GM12878 (cell line): ENCODE data around the gene TTC39C. TPM values are rescaled to one million over a fixed set of nuclear protein-coding genes. Genes with fewer than 3 reads are reported as not detected.

ENCODE experiments used
- BCL11A ChIP-seq: IDR thresholded peaks from 2 replicates; pipeline ENCODE4 v1.6.1; 2011; ENCODE audit warnings: low read depth, low read length
- CHD4 ChIP-seq: fragments of 200-600 bp; sonication (generic); IDR thresholded peaks from 2 replicates; pipeline ENCODE4 v1.6.1; 2016; ENCODE audit warnings: mild to moderate bottlenecking
- EZH2 ChIP-seq: IDR thresholded peaks from 2 replicates; pipeline ENCODE4 v1.6.1; 2012; ENCODE audit warnings: low read depth, mild to moderate bottlenecking, control low read depth, inconsistent platforms, low read length, borderline replicate concordance; ENCODE audit not compliant: control insufficient read depth
- GATAD2B ChIP-seq: fragments of 450-650 bp; conservative IDR thresholded peaks from 2 replicates; pipeline ENCODE4 v1.6.1; 2017; ENCODE audit warnings: low read depth, mild to moderate bottlenecking, moderate library complexity
- JUNB ChIP-seq: IDR thresholded peaks from 2 replicates; pipeline ENCODE4 v1.6.1; 2016; ENCODE audit warnings: antibody characterized with exemption, mild to moderate bottlenecking
- MEF2A ChIP-seq: IDR thresholded peaks from 2 replicates; pipeline ENCODE4 v1.6.1; 2011; ENCODE audit warnings: low read depth, mild to moderate bottlenecking, low read length, moderate library complexity; ENCODE audit not compliant: insufficient read depth
- MTA2 ChIP-seq: fragments of 450-650 bp; IDR thresholded peaks from 2 replicates; pipeline ENCODE4 v1.6.1; 2016; ENCODE audit warnings: low read depth, mild to moderate bottlenecking, moderate library complexity
- NFIC ChIP-seq: IDR thresholded peaks from 2 replicates; pipeline ENCODE4 v1.6.1; 2012; ENCODE audit warnings: low read depth, mild to moderate bottlenecking, inconsistent platforms, low read length, moderate library complexity
- NR2C2 ChIP-seq: IDR thresholded peaks from 2 replicates; pipeline ENCODE4 v1.6.1; 2011; ENCODE audit warnings: borderline replicate concordance, low read depth; ENCODE audit not compliant: control insufficient read depth, insufficient read length
- PAX5 ChIP-seq: IDR thresholded peaks from 2 replicates; pipeline ENCODE4 v1.6.1; 2011; ENCODE audit warnings: low read depth, low read length, borderline replicate concordance
- POLR2AphosphoS5 ChIP-seq: IDR thresholded peaks from 2 replicates; pipeline ENCODE4 v1.6.1; 2011; ENCODE audit warnings: mild to moderate bottlenecking, low read length, inconsistent platforms
- RAD21 ChIP-seq: IDR thresholded peaks from 2 replicates; pipeline ENCODE4 v1.6.1; 2011; ENCODE audit warnings: mild to moderate bottlenecking, low read depth, low read length, moderate library complexity; ENCODE audit not compliant: insufficient read depth
- TARDBP ChIP-seq: IDR thresholded peaks from 2 replicates; pipeline ENCODE4 v1.6.1; 2016; ENCODE audit warnings: borderline replicate concordance
- TCF3 ChIP-seq: IDR thresholded peaks from 2 replicates; pipeline ENCODE4 v1.6.1; 2012; ENCODE audit warnings: low read depth, mild to moderate bottlenecking, low read length, borderline replicate concordance; ENCODE audit not compliant: insufficient read depth
- ZNF24 ChIP-seq: fragments of 450-650 bp; IDR thresholded peaks from 2 replicates; pipeline ENCODE4 v1.6.1; 2017; ENCODE audit warnings: antibody characterized with exemption, mild to moderate bottlenecking
- ZSCAN29 ChIP-seq: fragments of 450-650 bp; IDR thresholded peaks from 2 replicates; pipeline ENCODE4 v1.6.1; 2017; ENCODE audit warnings: mild to moderate bottlenecking, moderate library complexity
- polyA plus RNA-seq, 11 experiments: library from polyadenylated mRNA; depleted of rRNA in 4 of 11; unstranded in 6 of 11; stranded (reverse) in 5 of 11; fragments of >200 nt; fragmentation: Nextera tagmentation in 4 of 11; fragmentation: Illumina TruSeq in 1 of 11; extraction: Ambion mirVana in 4 of 11; extraction: Trizol in 1 of 11; gene quantifications; 1 replicate in 1 of 11; 2 replicates in 10 of 11; pipeline versions ENCODE4 v1.2.1 to v1.2.3, GENCODE V29; 2011 to 2016; ENCODE audit warnings: inconsistent platforms in 2 of 11, missing spikeins in 2 of 11, low read depth in 1 of 11
- total RNA-seq, 4 experiments: library from RNA; depleted of rRNA in 3 of 4; stranded (reverse); fragments of >200 nt in 3 of 4; fragmentation: Illumina TruSeq in 1 of 4; extraction: Trizol in 1 of 4; gene quantifications; 2 replicates each; pipeline versions ENCODE4 v1.2.1 to v1.2.3, GENCODE V29; 2013 to 2021
- TF ChIP-seq, protein P1 (sequence below): IDR thresholded peaks from 2 replicates; pipeline ENCODE4 v1.6.1; 2012; ENCODE audit warnings: low read depth, low read length, improper control_type of control experiment
- TF ChIP-seq, protein P2 (sequence below): fragments of 450-650 bp; IDR thresholded peaks from 2 replicates; pipeline ENCODE4 v1.6.1; 2017; ENCODE audit warnings: antibody characterized with exemption, mild to moderate bottlenecking, moderate library complexity
- TF ChIP-seq, protein P3 (sequence below): IDR thresholded peaks from 2 replicates; pipeline ENCODE4 v1.6.1; 2011; ENCODE audit warnings: low read depth, mild to moderate bottlenecking, low read length, moderate library complexity, borderline replicate concordance; ENCODE audit errors: extremely low read depth
- TF ChIP-seq, protein P4 (sequence below): fragments of 450-650 bp; IDR thresholded peaks from 2 replicates; pipeline ENCODE4 v1.6.1; 2016; ENCODE audit warnings: mild to moderate bottlenecking
- TF ChIP-seq, protein P5 (sequence below): fragments of 450-650 bp; IDR thresholded peaks from 2 replicates; pipeline ENCODE4 v1.6.1; 2017; ENCODE audit warnings: mild to moderate bottlenecking
- TF ChIP-seq, protein P6 (sequence below): fragments of 450-650 bp; IDR thresholded peaks from 2 replicates; pipeline ENCODE4 v1.6.1; 2017; ENCODE audit warnings: borderline replicate concordance

TTC39C gene
- total and polyA plus RNA-seq, 10 of the 15 experiments (the other 5 are each of a cell fraction or from before 2014, with no cell fraction given) = 21.1 to 91.0 (median 64.8) TPM

DNA sequence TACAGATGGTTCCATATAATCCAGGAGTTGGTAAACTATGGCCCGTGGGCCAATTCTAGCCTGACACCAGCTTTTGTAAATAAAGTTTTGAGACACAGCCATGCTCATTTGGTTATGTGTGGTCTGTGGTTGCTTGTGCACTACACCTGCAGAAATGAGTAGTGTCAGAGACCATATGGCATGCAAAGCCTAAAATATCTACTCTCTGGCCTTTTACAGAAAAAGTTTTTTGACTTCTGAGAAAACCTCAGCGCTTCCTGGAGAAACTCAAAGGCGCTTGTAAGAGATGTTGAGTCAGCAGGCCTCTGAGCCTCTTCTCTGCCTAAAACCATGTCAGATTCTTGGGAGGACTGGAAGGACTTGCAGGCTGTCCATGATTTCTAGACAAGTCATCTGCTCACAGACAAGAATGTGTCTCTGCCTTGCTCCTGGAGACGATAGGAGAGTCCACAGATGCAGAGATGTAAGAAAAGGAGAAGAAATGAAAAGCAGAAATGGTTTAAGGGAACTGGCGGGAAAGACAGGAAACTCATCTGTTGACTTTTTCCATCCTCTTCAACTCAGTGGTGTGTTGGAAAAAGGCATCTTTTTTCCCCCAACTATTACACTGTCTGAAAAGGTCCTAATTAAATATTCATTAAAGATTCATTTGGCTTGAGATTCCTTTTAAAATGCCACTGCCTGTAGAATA lies 5.2 kb downstream of the TTC39C start (continued):
- TF ChIP-seq EZH2 = 0 out of 2 replicates have a peak, but pooled peaks have one; percentile 83
- TF ChIP-seq, protein P1, sequence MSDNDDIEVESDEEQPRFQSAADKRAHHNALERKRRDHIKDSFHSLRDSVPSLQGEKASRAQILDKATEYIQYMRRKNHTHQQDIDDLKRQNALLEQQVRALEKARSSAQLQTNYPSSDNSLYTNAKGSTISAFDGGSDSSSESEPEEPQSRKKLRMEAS = no peak; the same call in 1 of the 2 replicates
- TF ChIP-seq, protein P2, sequence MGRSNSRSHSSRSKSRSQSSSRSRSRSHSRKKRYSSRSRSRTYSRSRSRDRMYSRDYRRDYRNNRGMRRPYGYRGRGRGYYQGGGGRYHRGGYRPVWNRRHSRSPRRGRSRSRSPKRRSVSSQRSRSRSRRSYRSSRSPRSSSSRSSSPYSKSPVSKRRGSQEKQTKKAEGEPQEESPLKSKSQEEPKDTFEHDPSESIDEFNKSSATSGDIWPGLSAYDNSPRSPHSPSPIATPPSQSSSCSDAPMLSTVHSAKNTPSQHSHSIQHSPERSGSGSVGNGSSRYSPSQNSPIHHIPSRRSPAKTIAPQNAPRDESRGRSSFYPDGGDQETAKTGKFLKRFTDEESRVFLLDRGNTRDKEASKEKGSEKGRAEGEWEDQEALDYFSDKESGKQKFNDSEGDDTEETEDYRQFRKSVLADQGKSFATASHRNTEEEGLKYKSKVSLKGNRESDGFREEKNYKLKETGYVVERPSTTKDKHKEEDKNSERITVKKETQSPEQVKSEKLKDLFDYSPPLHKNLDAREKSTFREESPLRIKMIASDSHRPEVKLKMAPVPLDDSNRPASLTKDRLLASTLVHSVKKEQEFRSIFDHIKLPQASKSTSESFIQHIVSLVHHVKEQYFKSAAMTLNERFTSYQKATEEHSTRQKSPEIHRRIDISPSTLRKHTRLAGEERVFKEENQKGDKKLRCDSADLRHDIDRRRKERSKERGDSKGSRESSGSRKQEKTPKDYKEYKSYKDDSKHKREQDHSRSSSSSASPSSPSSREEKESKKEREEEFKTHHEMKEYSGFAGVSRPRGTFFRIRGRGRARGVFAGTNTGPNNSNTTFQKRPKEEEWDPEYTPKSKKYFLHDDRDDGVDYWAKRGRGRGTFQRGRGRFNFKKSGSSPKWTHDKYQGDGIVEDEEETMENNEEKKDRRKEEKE = no peak
- no peak for TF ChIP-seq GATAD2B
- TF ChIP-seq, protein P3, sequence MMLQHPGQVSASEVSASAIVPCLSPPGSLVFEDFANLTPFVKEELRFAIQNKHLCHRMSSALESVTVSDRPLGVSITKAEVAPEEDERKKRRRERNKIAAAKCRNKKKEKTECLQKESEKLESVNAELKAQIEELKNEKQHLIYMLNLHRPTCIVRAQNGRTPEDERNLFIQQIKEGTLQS = no peak
- TF ChIP-seq, protein P4, sequence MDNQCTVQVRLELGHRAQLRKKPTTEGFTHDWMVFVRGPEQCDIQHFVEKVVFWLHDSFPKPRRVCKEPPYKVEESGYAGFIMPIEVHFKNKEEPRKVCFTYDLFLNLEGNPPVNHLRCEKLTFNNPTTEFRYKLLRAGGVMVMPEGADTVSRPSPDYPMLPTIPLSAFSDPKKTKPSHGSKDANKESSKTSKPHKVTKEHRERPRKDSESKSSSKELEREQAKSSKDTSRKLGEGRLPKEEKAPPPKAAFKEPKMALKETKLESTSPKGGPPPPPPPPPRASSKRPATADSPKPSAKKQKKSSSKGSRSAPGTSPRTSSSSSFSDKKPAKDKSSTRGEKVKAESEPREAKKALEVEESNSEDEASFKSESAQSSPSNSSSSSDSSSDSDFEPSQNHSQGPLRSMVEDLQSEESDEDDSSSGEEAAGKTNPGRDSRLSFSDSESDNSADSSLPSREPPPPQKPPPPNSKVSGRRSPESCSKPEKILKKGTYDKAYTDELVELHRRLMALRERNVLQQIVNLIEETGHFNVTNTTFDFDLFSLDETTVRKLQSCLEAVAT = peak; percentile 92
- TF ChIP-seq POLR2AphosphoS5 = peak; percentile 54
- no peak for TF ChIP-seq ZSCAN29
- TF ChIP-seq RAD21 = peak; percentile 28; the same call in 1 of the 2 replicates
- 0 out of 2 replicates have a peak, but pooled peaks have one; percentile 45 for TF ChIP-seq ZNF24
- TF ChIP-seq TARDBP = peak; percentile 95
- TF ChIP-seq, protein P5, sequence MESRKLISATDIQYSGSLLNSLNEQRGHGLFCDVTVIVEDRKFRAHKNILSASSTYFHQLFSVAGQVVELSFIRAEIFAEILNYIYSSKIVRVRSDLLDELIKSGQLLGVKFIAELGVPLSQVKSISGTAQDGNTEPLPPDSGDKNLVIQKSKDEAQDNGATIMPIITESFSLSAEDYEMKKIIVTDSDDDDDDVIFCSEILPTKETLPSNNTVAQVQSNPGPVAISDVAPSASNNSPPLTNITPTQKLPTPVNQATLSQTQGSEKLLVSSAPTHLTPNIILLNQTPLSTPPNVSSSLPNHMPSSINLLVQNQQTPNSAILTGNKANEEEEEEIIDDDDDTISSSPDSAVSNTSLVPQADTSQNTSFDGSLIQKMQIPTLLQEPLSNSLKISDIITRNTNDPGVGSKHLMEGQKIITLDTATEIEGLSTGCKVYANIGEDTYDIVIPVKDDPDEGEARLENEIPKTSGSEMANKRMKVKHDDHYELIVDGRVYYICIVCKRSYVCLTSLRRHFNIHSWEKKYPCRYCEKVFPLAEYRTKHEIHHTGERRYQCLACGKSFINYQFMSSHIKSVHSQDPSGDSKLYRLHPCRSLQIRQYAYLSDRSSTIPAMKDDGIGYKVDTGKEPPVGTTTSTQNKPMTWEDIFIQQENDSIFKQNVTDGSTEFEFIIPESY = no peak
- TF ChIP-seq MEF2A = peak; percentile 99
- no peak for TF ChIP-seq CHD4
- TF ChIP-seq NFIC = no peak
- TF ChIP-seq PAX5 = peak; percentile 90
- TF ChIP-seq, protein P6, sequence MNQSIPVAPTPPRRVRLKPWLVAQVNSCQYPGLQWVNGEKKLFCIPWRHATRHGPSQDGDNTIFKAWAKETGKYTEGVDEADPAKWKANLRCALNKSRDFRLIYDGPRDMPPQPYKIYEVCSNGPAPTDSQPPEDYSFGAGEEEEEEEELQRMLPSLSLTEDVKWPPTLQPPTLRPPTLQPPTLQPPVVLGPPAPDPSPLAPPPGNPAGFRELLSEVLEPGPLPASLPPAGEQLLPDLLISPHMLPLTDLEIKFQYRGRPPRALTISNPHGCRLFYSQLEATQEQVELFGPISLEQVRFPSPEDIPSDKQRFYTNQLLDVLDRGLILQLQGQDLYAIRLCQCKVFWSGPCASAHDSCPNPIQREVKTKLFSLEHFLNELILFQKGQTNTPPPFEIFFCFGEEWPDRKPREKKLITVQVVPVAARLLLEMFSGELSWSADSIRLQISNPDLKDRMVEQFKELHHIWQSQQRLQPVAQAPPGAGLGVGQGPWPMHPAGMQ = no peak
- TF ChIP-seq MTA2 = peak; percentile 75
- TF ChIP-seq BCL11A = peak; percentile 94
- peak; percentile 94; the same call in 1 of the 2 replicates for TF ChIP-seq TCF3
- TF ChIP-seq NR2C2 = no peak
- TF ChIP-seq JUNB = peak; percentile 90
